Left ventricle myocardium inferior (tissue), 1 donor: ENCODE results near the gene IARS2. TPM values are rescaled to one million over a fixed set of nuclear protein-coding genes. Genes with fewer than 3 reads are reported as not detected.

Experiments
- DNase-seq: peaks from one replicate; pipeline ENCODE4 v3.0.0-alpha.2; 2020
- H3K27ac ChIP-seq: fragments of 200-600 bp; replicated peaks from 2 replicates; pipeline ENCODE4 v1.8.0; 2021
- H3K27me3 ChIP-seq: fragments of 200-600 bp; 2 replicates; pipeline ENCODE4 v1.8.0; 2021; ENCODE audit warnings: low read depth
- H3K36me3 ChIP-seq: fragments of 200-600 bp; 2 replicates; pipeline ENCODE4 v1.8.0; 2021
- H3K4me1 ChIP-seq: fragments of 200-600 bp; 2 replicates; pipeline ENCODE4 v1.8.0; 2021
- H3K4me3 ChIP-seq: fragments of 200-600 bp; 2 replicates; pipeline ENCODE4 v1.8.0; 2021; ENCODE audit warnings: mild to moderate bottlenecking, moderate library complexity
- H3K9me3 ChIP-seq: fragments of 200-600 bp; replicated peaks from 2 replicates; pipeline ENCODE4 v1.8.0; 2021
- intact Hi-C: fragments of 100-400 bp; cut with micrococcal nuclease; formaldehyde crosslinking; loops from one replicate; pipeline ENCODE4 v1.11.0; 2022
- total RNA-seq: library from RNA; stranded (reverse); fragmentation: NEBNext Ultra II Directional; extraction: Animal tissue kit (Norgen Biotek cat#: 25700); gene quantifications from one replicate; pipeline ENCODE4 v1.2.1, GENCODE V29; 2021
- TF ChIP-seq, protein P1 (sequence below): fragments of 200-600 bp; IDR thresholded peaks from 2 replicates; pipeline ENCODE4 v1.8.0; 2021; ENCODE audit warnings: antibody characterized with exemption, mild to moderate bottlenecking, borderline replicate concordance
- donor health status: DM: no; HTN: yes; CAD: no; lungs with severe emphysema.

Gene IARS2
- total RNA-seq, 1 donor from 2014 or later: 77.5 TPM

- H3K9me3 ChIP-seq: no peaks in the 10 kb centered on the region
- H3K27ac ChIP-seq: no peak overlapping the region
- no peaks in the 10 kb centered on the region for H3K27me3 ChIP-seq
- intact Hi-C loops: no loop called here
- no peak for DNase-seq
- TF ChIP-seq, protein P1, sequence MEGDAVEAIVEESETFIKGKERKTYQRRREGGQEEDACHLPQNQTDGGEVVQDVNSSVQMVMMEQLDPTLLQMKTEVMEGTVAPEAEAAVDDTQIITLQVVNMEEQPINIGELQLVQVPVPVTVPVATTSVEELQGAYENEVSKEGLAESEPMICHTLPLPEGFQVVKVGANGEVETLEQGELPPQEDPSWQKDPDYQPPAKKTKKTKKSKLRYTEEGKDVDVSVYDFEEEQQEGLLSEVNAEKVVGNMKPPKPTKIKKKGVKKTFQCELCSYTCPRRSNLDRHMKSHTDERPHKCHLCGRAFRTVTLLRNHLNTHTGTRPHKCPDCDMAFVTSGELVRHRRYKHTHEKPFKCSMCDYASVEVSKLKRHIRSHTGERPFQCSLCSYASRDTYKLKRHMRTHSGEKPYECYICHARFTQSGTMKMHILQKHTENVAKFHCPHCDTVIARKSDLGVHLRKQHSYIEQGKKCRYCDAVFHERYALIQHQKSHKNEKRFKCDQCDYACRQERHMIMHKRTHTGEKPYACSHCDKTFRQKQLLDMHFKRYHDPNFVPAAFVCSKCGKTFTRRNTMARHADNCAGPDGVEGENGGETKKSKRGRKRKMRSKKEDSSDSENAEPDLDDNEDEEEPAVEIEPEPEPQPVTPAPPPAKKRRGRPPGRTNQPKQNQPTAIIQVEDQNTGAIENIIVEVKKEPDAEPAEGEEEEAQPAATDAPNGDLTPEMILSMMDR: no peak
- no peaks in the 10 kb centered on the region for H3K4me1 ChIP-seq
- no peak overlapping the region for H3K4me3 ChIP-seq
- H3K36me3 ChIP-seq: peaks cover 66% of the 10 kb centered on the region
Measured at GRCh38 chr1:220170836-220171526, 77.0 kb downstream of the IARS2 start.

- no peak overlapping the region for H3K4me3 ChIP-seq
- H3K9me3 ChIP-seq: peaks cover 6% of the 10 kb centered on the region
- no peaks in the 10 kb centered on the region for H3K4me1 ChIP-seq
- H3K27ac ChIP-seq: no peak overlapping the region
- H3K36me3 ChIP-seq: peaks cover 59% of the 10 kb centered on the region
- H3K27me3 ChIP-seq: no peaks in the 10 kb centered on the region
- TF ChIP-seq, protein P1: no peak
- DNase-seq: no peak
- intact Hi-C loops: no loop called here
Measured at GRCh38 chr1:220176540-220176939, 82.6 kb downstream of the IARS2 start.

GRCh38 chr1:220182111-220182510 lies 88.2 kb downstream of the IARS2 start:
- Histone ChIP-seq H3K9me3 (peaks cover 6% of the 10 kb centered on the region), H3K4me3 (no peak overlapping the region), H3K4me1 (no peaks in the 10 kb centered on the region), H3K27ac (no peak overlapping the region), H3K36me3 (peaks cover 70% of the 10 kb centered on the region), H3K27me3 (no peaks in the 10 kb centered on the region)
- TF ChIP-seq, protein P1: no peak
- intact Hi-C loops: no loop called here
- DNase-seq: no peak

GRCh38 chr1:220182656-220183055 lies 88.7 kb downstream of the IARS2 start:
- Histone ChIP-seq H3K9me3 (peaks cover under 1% of the 10 kb centered on the region), H3K36me3 (peaks cover 70% of the 10 kb centered on the region), H3K27me3 (no peaks in the 10 kb centered on the region), H3K27ac (no peak overlapping the region), H3K4me3 (no peak overlapping the region), H3K4me1 (no peaks in the 10 kb centered on the region)
- no peak for DNase-seq
- intact Hi-C loops: no loop called here
- TF ChIP-seq, protein P1: no peak

GRCh38 chr1:220184506-220184905 lies 90.6 kb downstream of the IARS2 start:
- no peak for DNase-seq
- no peaks in the 10 kb centered on the region for H3K27me3 ChIP-seq
- no peaks in the 10 kb centered on the region for H3K9me3 ChIP-seq
- no peak overlapping the region for H3K27ac ChIP-seq
- no peaks in the 10 kb centered on the region for H3K4me1 ChIP-seq
- intact Hi-C loops: no loop called here
- peaks cover 77% of the 10 kb centered on the region for H3K36me3 ChIP-seq
- no peak overlapping the region for H3K4me3 ChIP-seq
- TF ChIP-seq, protein P1: no peak
